Peyer's patch (tissue), 4 donors: ENCODE results near the gene AFG1L. TPM values are rescaled to one million over a fixed set of nuclear protein-coding genes. Genes with fewer than 3 reads are reported as not detected.

Experiments used
- DNase-seq, 3 donors: peaks; one replicate each; pipeline ENCODE4 v3.0.0-alpha.2; 2017 to 2019
- H3K27ac ChIP-seq, 4 donors: fragments of 200-600 bp; sonication (generic); one replicate each; pipeline ENCODE4 v1.5.1; 2016 to 2019
- H3K27me3 ChIP-seq, 2 donors: fragments of 200-600 bp; sonication (generic); one replicate each; pipeline ENCODE4 v1.5.1; 2019
- H3K36me3 ChIP-seq, 3 donors: fragments of 200-600 bp; sonication (generic); one replicate each; pipeline ENCODE4 v1.5.1; 2016 to 2019
- H3K4me1 ChIP-seq, 4 donors: fragments of 200-600 bp; sonication (generic); one replicate each; pipeline ENCODE4 v1.5.1; 2016 to 2019
- H3K4me3 ChIP-seq, 4 donors: fragments of 200-600 bp; sonication (generic); 1 replicate in 3 of 4; 2 replicates in 1 of 4; pipeline ENCODE4 v1.5.1; 2016 to 2019; ENCODE audit warnings: mild to moderate bottlenecking in 1 of 4
- H3K9me3 ChIP-seq, 4 donors: fragments of 200-600 bp; sonication (generic); one replicate each; pipeline ENCODE4 v1.5.1; 2016 to 2019; ENCODE audit warnings: mild to moderate bottlenecking in 1 of 4
- CTCF ChIP-seq, 6 experiments: fragments of 450-650 bp in 4 of 6; fragments of 200-600 bp in 2 of 6; sonication (generic) in 1 of 6; IDR thresholded peaks; one replicate each; pipeline ENCODE4 v1.5.1; 2017 to 2019; ENCODE audit warnings: antibody characterized with exemption in 6 of 6, mild to moderate bottlenecking in 3 of 6, moderate library complexity in 1 of 6
- POLR2A ChIP-seq, 2 donors: fragments of 450-650 bp; IDR thresholded peaks; one replicate each; pipeline ENCODE4 v1.5.1; 2017; ENCODE audit warnings: antibody characterized with exemption in 2 of 2, mild to moderate bottlenecking in 2 of 2, moderate library complexity in 2 of 2
- total RNA-seq, 4 donors: library from RNA; depleted of rRNA; stranded (reverse); fragments of >200 nt; gene quantifications; one replicate each; pipeline ENCODE4 v1.1.0, GENCODE V29; 2016

AFG1L gene
- total RNA-seq, 4 donors from 2014 or later, result 6.0 to 15.1 (median 8.1) TPM

- DNase-seq, result peak in 2 of 3 donors; percentile 26 to 66
- Histone ChIP-seq H3K4me1 (peaks cover 0 to 48% (median 18%) of the 10 kb centered on the region in 4 donors), H3K4me3 (peak overlapping the region in 1 of 4 donors; percentile 20)
Observed at GRCh38 chr6:108565893-108566292, 271.0 kb downstream of the AFG1L start.

GRCh38 chr6:108566406-108566805 lies 271.6 kb downstream of the AFG1L start:
- Histone ChIP-seq H3K36me3 (peaks cover 0 to 48% (median 0%) of the 10 kb centered on the region in 3 donors), H3K4me3 (no peak overlapping the region), H3K9me3 (no peaks in the 10 kb centered on the region), H3K4me1 (peaks cover 0 to 48% (median 18%) of the 10 kb centered on the region in 4 donors), H3K27me3 (no peaks in the 10 kb centered on the region), H3K27ac (peak overlapping the region; percentile 75 to 99 (median 87))
- DNase-seq, result no peak
- no peak for TF ChIP-seq POLR2A (IDR thresholded peaks at IDR 0.05)
- no peak for TF ChIP-seq CTCF (IDR thresholded peaks at IDR 0.05)

More at GRCh38 chr6:108565893-108566292, 271.0 kb downstream of the AFG1L start:
- H3K9me3 ChIP-seq, result no peaks in the 10 kb centered on the region
- no peaks in the 10 kb centered on the region for H3K27me3 ChIP-seq
- H3K27ac ChIP-seq, result peak overlapping the region; percentile 75 to 99 (median 87)
- TF ChIP-seq CTCF (IDR thresholded peaks at IDR 0.05) (peak in 4 of 6 experiments; percentile 38 to 67 (median 46)), POLR2A (IDR thresholded peaks at IDR 0.05) (peak in 1 of 2 donors; percentile 21)
- H3K36me3 ChIP-seq, result peaks cover 0 to 43% (median 0%) of the 10 kb centered on the region in 3 donors

GRCh38 chr6:108568101-108568500 lies 273.2 kb downstream of the AFG1L start:
- peaks cover 0 to 64% (median 0%) of the 10 kb centered on the region in 3 donors for H3K36me3 ChIP-seq
- H3K9me3 ChIP-seq, result no peaks in the 10 kb centered on the region
- no peak for DNase-seq
- no peak overlapping the region for H3K27ac ChIP-seq
- H3K4me3 ChIP-seq, result no peak overlapping the region
- TF ChIP-seq POLR2A (IDR thresholded peaks at IDR 0.05) (no peak), CTCF (IDR thresholded peaks at IDR 0.05) (no peak)
- H3K4me1 ChIP-seq, result peaks cover 0 to 48% (median 13%) of the 10 kb centered on the region in 4 donors
- no peaks in the 10 kb centered on the region for H3K27me3 ChIP-seq

GRCh38 chr6:108568551-108569305 lies 273.9 kb downstream of the AFG1L start:
- Histone ChIP-seq H3K27me3 (no peaks in the 10 kb centered on the region), H3K9me3 (no peaks in the 10 kb centered on the region), H3K4me1 (peaks cover 0 to 45% (median 13%) of the 10 kb centered on the region in 4 donors), H3K36me3 (peaks cover 0 to 64% (median 0%) of the 10 kb centered on the region in 3 donors), H3K27ac (no peak overlapping the region), H3K4me3 (no peak overlapping the region)
- TF ChIP-seq CTCF (IDR thresholded peaks at IDR 0.05) (no peak), POLR2A (IDR thresholded peaks at IDR 0.05) (no peak)
- DNase-seq, result no peak

- no peak for TF ChIP-seq CTCF (IDR thresholded peaks at IDR 0.05)
- no peak for TF ChIP-seq POLR2A (IDR thresholded peaks at IDR 0.05)
- Histone ChIP-seq H3K4me1 (peaks cover 0 to 40% (median 7%) of the 10 kb centered on the region in 4 donors), H3K36me3 (peaks cover 0 to 64% (median 0%) of the 10 kb centered on the region in 3 donors), H3K9me3 (no peaks in the 10 kb centered on the region), H3K4me3 (no peak overlapping the region), H3K27me3 (no peaks in the 10 kb centered on the region), H3K27ac (no peak overlapping the region)
- DNase-seq, result no peak
Observed at GRCh38 chr6:108570517-108570916, 275.7 kb downstream of the AFG1L start.
